SKM-1 (cell line): ENCODE results near the gene SUCLG2.

Source experiments
- DNase-seq: peaks from one replicate; lab custom pipeline; 2025; ENCODE audit not compliant: unreplicated experiment; lab: John Stamatoyannopoulos, UW

The SUCLG2 gene

GRCh38 chr3:67649681-67650080, 4.7 kb downstream of the SUCLG2 start:
- DNase-seq, result no peak

GRCh38 chr3:67648701-67649100, 5.7 kb downstream of the SUCLG2 start:
- DNase-seq, result no peak

GRCh38 chr3:67648229-67648628, 6.2 kb downstream of the SUCLG2 start:
- no peak for DNase-seq

- no peak for DNase-seq
Observed at GRCh38 chr3:67647390-67647878, 7.0 kb downstream of the SUCLG2 start.

GRCh38 chr3:67646586-67647234, 7.7 kb downstream of the SUCLG2 start:
- no peak for DNase-seq

GRCh38 chr3:67644827-67645226, 9.6 kb downstream of the SUCLG2 start:
- DNase-seq, result no peak

GRCh38 chr3:67642734-67643133, 11.7 kb downstream of the SUCLG2 start:
- no peak for DNase-seq

GRCh38 chr3:67642190-67642589, 12.2 kb downstream of the SUCLG2 start:
- DNase-seq, result no peak

- DNase-seq, result no peak
Observed at GRCh38 chr3:67641451-67641850, 13.0 kb downstream of the SUCLG2 start.

- no peak for DNase-seq
Observed at GRCh38 chr3:67640023-67640660, 14.3 kb downstream of the SUCLG2 start.

GRCh38 chr3:67637255-67637900, 17.0 kb downstream of the SUCLG2 start:
- DNase-seq, result no peak

GRCh38 chr3:67635806-67636205, 18.6 kb downstream of the SUCLG2 start:
- DNase-seq, result no peak

GRCh38 chr3:67635257-67635656, 19.2 kb downstream of the SUCLG2 start:
- no peak for DNase-seq

- no peak for DNase-seq
Observed at GRCh38 chr3:67630666-67631362, 23.6 kb downstream of the SUCLG2 start.

- DNase-seq, result no peak
Observed at GRCh38 chr3:67624687-67625086, 29.7 kb downstream of the SUCLG2 start.

GRCh38 chr3:67624078-67624477, 30.3 kb downstream of the SUCLG2 start:
- no peak for DNase-seq

- no peak for DNase-seq
Observed at GRCh38 chr3:67622652-67623051, 31.8 kb downstream of the SUCLG2 start.

- DNase-seq, result no peak
Observed at GRCh38 chr3:67620869-67621268, 33.5 kb downstream of the SUCLG2 start.

- no peak for DNase-seq
Observed at GRCh38 chr3:67619991-67620390, 34.4 kb downstream of the SUCLG2 start.

GRCh38 chr3:67617518-67617917, 36.9 kb downstream of the SUCLG2 start:
- no peak for DNase-seq

- no peak for DNase-seq
Observed at GRCh38 chr3:67616046-67616445, 38.4 kb downstream of the SUCLG2 start.

- no peak for DNase-seq
Observed at GRCh38 chr3:67614195-67614594, 40.2 kb downstream of the SUCLG2 start.
